CD4-positive, CD25-positive, alpha-beta regulatory T cell (primary cell): Measurements from ENCODE around the gene ZNF474. TPM values are rescaled to one million over a fixed set of nuclear protein-coding genes. Genes with fewer than 3 reads are reported as not detected.

Source experiments
- ATAC-seq, 2 donors: fragments of 150-1000 bp; cut with Tn5 transposase; one replicate each; pipeline ENCODE4 v1.10.0; 2021; ENCODE audit warnings: low read depth in 2 of 2, moderate number of reproducible peaks in 2 of 2, moderate library complexity in 1 of 2
- DNase-seq, 3 donors: peaks; one replicate each; pipeline versions ENCODE4 v3.0.0 to v3.0.0-alpha.2; 2012 to 2022; ENCODE audit warnings: mixed read lengths in 1 of 3
- H3K27ac ChIP-seq: one replicate; pipeline ENCODE4 v1.7.0; 2013; ENCODE audit warnings: mild to moderate bottlenecking, low read length; ENCODE audit not compliant: insufficient read depth, poor library complexity, severe bottlenecking
- H3K27me3 ChIP-seq: one replicate; pipeline ENCODE4 v1.7.0; 2013; ENCODE audit warnings: low read length; ENCODE audit not compliant: control insufficient read depth, insufficient read depth
- H3K36me3 ChIP-seq: one replicate; pipeline ENCODE4 v1.7.0; 2013; ENCODE audit warnings: mild to moderate bottlenecking, low read length, moderate library complexity; ENCODE audit not compliant: control insufficient read depth, insufficient read depth
- H3K4me1 ChIP-seq: 2 replicates; pipeline ENCODE4 v1.7.0; 2013; ENCODE audit warnings: mild to moderate bottlenecking, low read length; ENCODE audit not compliant: insufficient read depth, control insufficient read depth, poor library complexity, severe bottlenecking
- H3K4me3 ChIP-seq: one replicate; pipeline ENCODE4 v1.7.0; 2013; ENCODE audit warnings: low read depth, mild to moderate bottlenecking, low read length, moderate library complexity
- H3K9me3 ChIP-seq, 2 experiments: 1 replicate in 1 of 2; 2 replicates in 1 of 2; pipeline ENCODE4 v1.7.0; 2013; ENCODE audit warnings: low read length in 2 of 2, mild to moderate bottlenecking in 1 of 2, moderate library complexity in 1 of 2; ENCODE audit not compliant: control insufficient read depth in 2 of 2
- H3K27ac Mint-ChIP-seq, 3 donors: one replicate each; pipeline ENCODE4 v1.8.0; 2020 to 2022; ENCODE audit warnings: mild to moderate bottlenecking in 3 of 3, mixed read lengths in 3 of 3, moderate library complexity in 2 of 3
- H3K27me3 Mint-ChIP-seq: one replicate; pipeline ENCODE4 v1.8.0; 2022; ENCODE audit warnings: mild to moderate bottlenecking, mixed read lengths
- H3K36me3 Mint-ChIP-seq: one replicate; pipeline ENCODE4 v1.8.0; 2020; ENCODE audit warnings: mixed read lengths
- H3K4me1 Mint-ChIP-seq, 4 donors: one replicate each; pipeline ENCODE4 v1.8.0; 2020 to 2022; ENCODE audit warnings: mixed read lengths in 4 of 4, mild to moderate bottlenecking in 1 of 4
- H3K4me3 Mint-ChIP-seq, 4 donors: one replicate each; pipeline ENCODE4 v1.8.0; 2020 to 2022; ENCODE audit warnings: mild to moderate bottlenecking in 4 of 4, mixed read lengths in 4 of 4, moderate library complexity in 3 of 4
- H3K9me3 Mint-ChIP-seq, 7 donors: one replicate each; pipeline ENCODE4 v1.8.0; 2020 to 2022; ENCODE audit warnings: mixed read lengths in 7 of 7, mild to moderate bottlenecking in 3 of 7, moderate library complexity in 2 of 7
- polyA plus RNA-seq, 4 donors: library from polyadenylated mRNA; unstranded; fragments of 300-500 nt; fragmentation: Illumina TruSeq; gene quantifications; one replicate each; pipeline ENCODE4 v1.2.3, GENCODE V29; 2021
- total RNA-seq: library from RNA; stranded (reverse); gene quantifications from one replicate; pipeline ENCODE4 v1.2.3, GENCODE V29; 2022

ZNF474 gene
- total and polyA plus RNA-seq, 5 donors from 2014 or later: 0.14 to 0.20 TPM; not detected in 3

DNA sequence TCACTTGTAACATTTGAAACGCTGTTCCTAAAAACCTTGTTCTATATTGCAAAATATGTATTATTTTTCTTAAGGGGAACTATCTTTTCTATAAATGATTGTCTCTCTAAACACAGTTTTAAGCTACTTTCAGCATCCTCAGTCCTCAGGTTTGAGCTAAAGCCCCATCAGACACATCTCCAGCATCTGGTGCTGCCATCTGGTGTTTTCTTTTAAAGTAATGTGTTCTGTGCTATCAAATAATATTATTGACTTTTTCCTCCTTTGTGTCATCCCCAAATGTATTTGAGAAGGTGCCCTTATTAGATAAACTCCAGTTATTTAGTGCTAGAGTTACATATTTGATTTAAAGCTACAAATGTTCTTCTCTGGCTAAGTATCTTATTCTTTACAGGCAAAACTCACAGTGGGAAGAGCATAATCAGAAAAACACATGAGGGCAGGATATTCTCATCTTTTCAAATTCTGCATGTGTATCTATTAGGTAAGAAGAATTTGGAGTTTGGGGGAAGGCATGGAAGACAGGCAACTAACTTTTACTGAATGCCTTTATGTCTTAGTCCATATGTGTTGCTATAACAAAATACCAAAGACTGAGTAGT, 27.5 kb downstream of the ZNF474 start:
- DNase-seq: peak in 1 of 3 donors; percentile 6
- no peak for ATAC-seq
- no peaks in the 10 kb centered on the region for H3K27me3 Mint-ChIP-seq
- no peaks in the 10 kb centered on the region for H3K36me3 Mint-ChIP-seq
- no peaks in the 10 kb centered on the region for H3K27me3 ChIP-seq
- peaks cover 0 to 2% (median 0%) of the 10 kb centered on the region in 7 donors for H3K9me3 Mint-ChIP-seq
- no peaks in the 10 kb centered on the region for H3K9me3 ChIP-seq
- no peaks in the 10 kb centered on the region for H3K36me3 ChIP-seq
- no peak overlapping the region for H3K4me3 Mint-ChIP-seq
- no peak overlapping the region for H3K27ac ChIP-seq
- H3K4me3 ChIP-seq: no peak overlapping the region
- H3K27ac Mint-ChIP-seq: no peak overlapping the region
- no peaks in the 10 kb centered on the region for H3K4me1 ChIP-seq
- peaks cover 0 to 12% (median 0%) of the 10 kb centered on the region in 4 donors for H3K4me1 Mint-ChIP-seq

GRCh38 chr5:122162100-122162638, 32.8 kb downstream of the ZNF474 start:
- Mint-ChIP-seq H3K4me1 (no peaks in the 10 kb centered on the region), H3K9me3 (peaks cover 0 to 2% (median 0%) of the 10 kb centered on the region in 7 donors), H3K27me3 (no peaks in the 10 kb centered on the region), H3K4me3 (no peak overlapping the region), H3K36me3 (no peaks in the 10 kb centered on the region), H3K27ac (no peak overlapping the region)
- ATAC-seq (no peak), DNase-seq (no peak)
- Histone ChIP-seq H3K4me1 (no peaks in the 10 kb centered on the region), H3K36me3 (no peaks in the 10 kb centered on the region), H3K9me3 (no peaks in the 10 kb centered on the region), H3K27me3 (no peaks in the 10 kb centered on the region), H3K27ac (no peak overlapping the region), H3K4me3 (no peak overlapping the region)

- no peak for ATAC-seq
- no peaks in the 10 kb centered on the region for H3K4me1 Mint-ChIP-seq
Observed at GRCh38 chr5:122163121-122164069, 34.0 kb downstream of the ZNF474 start.

DNA sequence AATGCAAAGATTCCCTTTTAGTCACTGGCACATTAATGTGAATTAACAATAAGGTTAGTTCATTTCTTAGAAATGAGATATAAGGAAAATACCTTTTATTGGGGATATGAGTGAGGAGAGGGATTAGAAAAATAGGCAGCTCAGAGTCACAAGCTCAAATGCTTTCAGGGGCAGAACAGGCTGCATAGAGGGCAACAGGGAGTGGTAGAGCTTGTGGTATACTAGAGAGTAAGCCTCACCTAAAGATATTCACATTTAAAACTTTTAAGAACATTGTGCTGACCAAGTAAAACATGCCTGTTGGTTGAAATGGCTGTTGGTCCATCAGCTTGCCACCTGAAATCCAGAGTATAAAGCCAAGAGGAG, 34.7 kb downstream of the ZNF474 start:
- H3K27ac Mint-ChIP-seq: peak overlapping the region in 1 of 3 donors; percentile 70
- Histone ChIP-seq H3K27me3 (no peaks in the 10 kb centered on the region), H3K9me3 (no peaks in the 10 kb centered on the region), H3K4me3 (no peak overlapping the region), H3K36me3 (no peaks in the 10 kb centered on the region), H3K27ac (no peak overlapping the region), H3K4me1 (no peaks in the 10 kb centered on the region)
- H3K27me3 Mint-ChIP-seq: no peaks in the 10 kb centered on the region
- ATAC-seq: no peak
- no peak for DNase-seq
- no peaks in the 10 kb centered on the region for H3K4me1 Mint-ChIP-seq
- H3K4me3 Mint-ChIP-seq: no peak overlapping the region
- H3K9me3 Mint-ChIP-seq: peaks cover 0 to 2% (median 0%) of the 10 kb centered on the region in 7 donors
- H3K36me3 Mint-ChIP-seq: no peaks in the 10 kb centered on the region

More at GRCh38 chr5:122163121-122164069, 34.0 kb downstream of the ZNF474 start:
- no peak overlapping the region for H3K4me3 Mint-ChIP-seq
- Histone ChIP-seq H3K36me3 (no peaks in the 10 kb centered on the region), H3K27me3 (no peaks in the 10 kb centered on the region), H3K4me1 (no peaks in the 10 kb centered on the region), H3K4me3 (no peak overlapping the region), H3K9me3 (no peaks in the 10 kb centered on the region), H3K27ac (no peak overlapping the region)
- H3K27ac Mint-ChIP-seq: peak overlapping the region in 1 of 3 donors; percentile 70
- no peaks in the 10 kb centered on the region for H3K27me3 Mint-ChIP-seq
- peaks cover 0 to 2% (median 0%) of the 10 kb centered on the region in 7 donors for H3K9me3 Mint-ChIP-seq
- DNase-seq: no peak
- H3K36me3 Mint-ChIP-seq: no peaks in the 10 kb centered on the region

GRCh38 chr5:122164831-122165558, 35.6 kb downstream of the ZNF474 start:
- Mint-ChIP-seq H3K27ac (no peak overlapping the region), H3K36me3 (no peaks in the 10 kb centered on the region)
- DNase-seq: no peak

DNA sequence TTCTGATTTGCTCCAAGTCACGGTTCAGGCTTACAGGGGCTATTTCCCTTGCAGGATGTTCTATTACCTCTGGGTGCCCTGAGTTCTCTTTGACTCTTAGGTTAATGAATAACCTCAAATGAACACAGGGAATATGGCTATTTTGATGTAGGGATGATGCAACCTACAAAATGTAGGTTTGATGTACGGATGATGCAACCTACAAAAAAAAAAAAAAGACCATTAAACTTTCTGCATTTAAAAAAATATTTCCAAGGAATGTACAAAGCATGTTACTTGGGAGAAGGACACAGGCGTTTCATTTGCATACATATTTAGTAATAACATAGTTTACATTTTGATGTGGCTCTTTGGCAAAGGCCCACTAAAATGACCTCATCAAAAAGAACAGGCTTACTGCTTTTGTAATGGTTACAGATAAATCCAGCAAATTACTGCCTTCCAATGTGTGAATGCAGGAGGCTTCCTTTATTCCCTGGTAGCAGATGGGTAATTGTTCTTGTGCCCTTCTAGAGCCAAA, 36.3 kb downstream of the ZNF474 start:
- Mint-ChIP-seq H3K9me3 (peaks cover 0 to 3% (median 0%) of the 10 kb centered on the region in 7 donors), H3K27me3 (no peaks in the 10 kb centered on the region)
- no peaks in the 10 kb centered on the region for H3K9me3 ChIP-seq

More at GRCh38 chr5:122164831-122165558, 35.6 kb downstream of the ZNF474 start:
- H3K27ac ChIP-seq: no peak overlapping the region
- no peaks in the 10 kb centered on the region for H3K9me3 ChIP-seq
- H3K4me3 ChIP-seq: no peak overlapping the region
- H3K27me3 Mint-ChIP-seq: no peaks in the 10 kb centered on the region
- no peak for ATAC-seq
- peaks cover 0 to 3% (median 0%) of the 10 kb centered on the region in 7 donors for H3K9me3 Mint-ChIP-seq
- H3K36me3 ChIP-seq: no peaks in the 10 kb centered on the region
- H3K27me3 ChIP-seq: no peaks in the 10 kb centered on the region
- H3K4me1 Mint-ChIP-seq: no peaks in the 10 kb centered on the region
- H3K4me1 ChIP-seq: no peaks in the 10 kb centered on the region
- H3K4me3 Mint-ChIP-seq: no peak overlapping the region

GRCh38 chr5:122169350-122170103, 40.2 kb downstream of the ZNF474 start:
- Mint-ChIP-seq H3K9me3 (peaks cover 0 to 5% (median 0%) of the 10 kb centered on the region in 7 donors), H3K27ac (no peak overlapping the region), H3K4me3 (no peak overlapping the region), H3K27me3 (no peaks in the 10 kb centered on the region), H3K36me3 (no peaks in the 10 kb centered on the region), H3K4me1 (no peaks in the 10 kb centered on the region)
- Histone ChIP-seq H3K27me3 (no peaks in the 10 kb centered on the region), H3K27ac (no peak overlapping the region), H3K9me3 (no peaks in the 10 kb centered on the region), H3K4me3 (no peak overlapping the region), H3K4me1 (no peaks in the 10 kb centered on the region), H3K36me3 (no peaks in the 10 kb centered on the region)
- DNase-seq (no peak), ATAC-seq (no peak)

More for the DNA sequence above, 36.3 kb downstream of the ZNF474 start:
- Mint-ChIP-seq H3K4me1 (no peaks in the 10 kb centered on the region), H3K36me3 (no peaks in the 10 kb centered on the region), H3K27ac (no peak overlapping the region), H3K4me3 (no peak overlapping the region)
- H3K27me3 ChIP-seq: no peaks in the 10 kb centered on the region
- no peak overlapping the region for H3K27ac ChIP-seq
- no peak for DNase-seq
- no peak for ATAC-seq
- no peak overlapping the region for H3K4me3 ChIP-seq
- no peaks in the 10 kb centered on the region for H3K36me3 ChIP-seq
- no peaks in the 10 kb centered on the region for H3K4me1 ChIP-seq
